Endodermal cell (in vitro differentiated cells): ENCODE results near the gene OTULIN. TPM values are rescaled to one million over a fixed set of nuclear protein-coding genes. Genes with fewer than 3 reads are reported as not detected.

Source experiments
- DNase-seq: peaks from one replicate; pipeline ENCODE4 v3.0.0-alpha.2; 2017
- H3K27ac ChIP-seq: 2 replicates; pipeline ENCODE4 v1.5.1; 2013; ENCODE audit warnings: mild to moderate bottlenecking, low read depth, low read length, moderate library complexity
- H3K27me3 ChIP-seq: 2 replicates; pipeline ENCODE4 v1.6.1; 2013; ENCODE audit warnings: mild to moderate bottlenecking, low read length, moderate library complexity; ENCODE audit not compliant: insufficient read depth, control insufficient read depth, poor library complexity, severe bottlenecking
- H3K36me3 ChIP-seq: 2 replicates; pipeline ENCODE4 v1.7.0; 2013; ENCODE audit warnings: mild to moderate bottlenecking, low read length, moderate library complexity; ENCODE audit not compliant: control insufficient read depth, insufficient read depth
- H3K4me1 ChIP-seq: one replicate; pipeline ENCODE4 v1.7.0; 2013; ENCODE audit warnings: low read length; ENCODE audit not compliant: control insufficient read depth, insufficient read depth
- H3K4me3 ChIP-seq: 2 replicates; pipeline ENCODE4 v1.5.1; 2013; ENCODE audit warnings: mild to moderate bottlenecking, low read length, moderate library complexity
- H3K9ac ChIP-seq: 2 replicates; pipeline ENCODE4 v1.6.1; 2013; ENCODE audit warnings: mild to moderate bottlenecking, low read length, moderate library complexity; ENCODE audit not compliant: poor library complexity, severe bottlenecking; ENCODE audit errors: extremely low read depth
- H3K9me3 ChIP-seq: 2 replicates; pipeline ENCODE4 v1.6.1; 2013; ENCODE audit warnings: mild to moderate bottlenecking, low read length, moderate library complexity; ENCODE audit not compliant: control insufficient read depth
- H3K27ac Mint-ChIP-seq: 2 replicates; pipeline ENCODE4 v1.8.0; 2020; ENCODE audit warnings: mixed read lengths
- H3K27me3 Mint-ChIP-seq: 2 replicates; pipeline ENCODE4 v1.8.0; 2021; ENCODE audit warnings: mild to moderate bottlenecking, mixed read lengths; ENCODE audit not compliant: insufficient read depth
- H3K36me3 Mint-ChIP-seq: 2 replicates; pipeline ENCODE4 v1.8.0; 2020; ENCODE audit warnings: low read depth, mixed read lengths
- H3K4me1 Mint-ChIP-seq: 2 replicates; pipeline ENCODE4 v1.8.0; 2020; ENCODE audit warnings: mixed read lengths
- H3K4me3 Mint-ChIP-seq: 2 replicates; pipeline ENCODE4 v1.8.0; 2020; ENCODE audit warnings: mild to moderate bottlenecking, moderate library complexity, mixed read lengths
- H3K9me3 Mint-ChIP-seq: 2 replicates; pipeline ENCODE4 v1.8.0; 2020; ENCODE audit warnings: mild to moderate bottlenecking, mixed read lengths
- WGBS, 2 experiments: methylation state at CpG; one replicate each; pipeline versions ENCODE4 v1.1.5 to v1.1.7; 2013; ENCODE audit warnings: missing lambda C conversion rate in 2 of 2, mixed read lengths in 1 of 2; ENCODE audit not compliant: insufficient coverage in 1 of 2, insufficient read length in 1 of 2; 5-methylcytosine and 5-hydroxymethylcytosine counted together
- total RNA-seq, 2 donors: library from RNA; stranded (reverse); fragmentation: NEBNext Ultra II Directional in 1 of 2; extraction: Animal tissue kit (Norgen Biotek cat#: 25700) in 1 of 2; gene quantifications; 2 replicates in 1 of 2; 3 replicates in 1 of 2; pipeline ENCODE4 v1.2.1, GENCODE V29; 2021
- TF ChIP-seq, protein P1 (sequence below): fragments of 200-600 bp; sonication (generic); conservative IDR thresholded peaks from 2 replicates; pipeline ENCODE4 v1.5.0; 2021; ENCODE audit warnings: antibody characterized with exemption, mild to moderate bottlenecking

OTULIN gene
- total RNA-seq, 2 donors from 2014 or later, result 36.4 to 43.2 TPM

DNA sequence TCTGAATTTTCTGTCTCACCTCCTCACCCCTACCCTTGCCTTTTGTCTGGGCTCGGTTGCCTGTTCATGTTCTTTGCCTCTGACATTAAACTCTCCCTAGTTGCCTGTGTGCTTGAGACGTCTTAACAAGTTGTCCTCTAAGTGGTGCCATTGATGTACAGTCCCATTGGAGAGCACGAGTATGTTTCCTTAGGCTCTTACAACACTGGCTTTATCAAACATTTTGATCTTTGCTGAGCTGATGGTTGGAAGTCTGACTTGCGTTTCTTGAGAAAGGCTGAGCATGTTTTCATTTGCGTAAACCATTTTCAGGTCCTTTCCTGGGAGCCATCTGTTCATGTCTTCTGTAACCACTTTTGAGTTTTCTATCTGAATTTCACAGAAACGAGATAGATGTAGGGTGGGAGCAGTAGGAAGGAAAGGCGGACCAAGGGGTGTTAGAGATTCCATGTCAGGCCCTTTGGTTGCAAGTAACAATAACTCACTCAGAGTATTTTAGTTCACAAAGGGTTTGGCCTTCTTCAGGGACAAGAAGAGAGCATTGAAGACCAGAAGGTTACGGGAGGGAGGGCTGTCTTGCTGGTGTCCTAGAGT is 35.4 kb downstream of the OTULIN start:
- Histone ChIP-seq H3K4me3 (no peak overlapping the region), H3K27me3 (no peaks in the 10 kb centered on the region), H3K9me3 (no peaks in the 10 kb centered on the region), H3K36me3 (peaks cover 67% of the 10 kb centered on the region), H3K27ac (no peak overlapping the region), H3K4me1 (no peaks in the 10 kb centered on the region), H3K9ac (no peak overlapping the region)
- no peak overlapping the region for H3K4me3 Mint-ChIP-seq
- H3K4me1 Mint-ChIP-seq, result peaks cover 18% of the 10 kb centered on the region
- H3K27ac Mint-ChIP-seq, result no peak overlapping the region
- no peaks in the 10 kb centered on the region for H3K9me3 Mint-ChIP-seq
- peaks cover 54% of the 10 kb centered on the region for H3K36me3 Mint-ChIP-seq
- 93 to 96% methylated on average over 6 to 8 of the region's 8 CpGs for WGBS, 2 experiments
- TF ChIP-seq, protein P1, sequence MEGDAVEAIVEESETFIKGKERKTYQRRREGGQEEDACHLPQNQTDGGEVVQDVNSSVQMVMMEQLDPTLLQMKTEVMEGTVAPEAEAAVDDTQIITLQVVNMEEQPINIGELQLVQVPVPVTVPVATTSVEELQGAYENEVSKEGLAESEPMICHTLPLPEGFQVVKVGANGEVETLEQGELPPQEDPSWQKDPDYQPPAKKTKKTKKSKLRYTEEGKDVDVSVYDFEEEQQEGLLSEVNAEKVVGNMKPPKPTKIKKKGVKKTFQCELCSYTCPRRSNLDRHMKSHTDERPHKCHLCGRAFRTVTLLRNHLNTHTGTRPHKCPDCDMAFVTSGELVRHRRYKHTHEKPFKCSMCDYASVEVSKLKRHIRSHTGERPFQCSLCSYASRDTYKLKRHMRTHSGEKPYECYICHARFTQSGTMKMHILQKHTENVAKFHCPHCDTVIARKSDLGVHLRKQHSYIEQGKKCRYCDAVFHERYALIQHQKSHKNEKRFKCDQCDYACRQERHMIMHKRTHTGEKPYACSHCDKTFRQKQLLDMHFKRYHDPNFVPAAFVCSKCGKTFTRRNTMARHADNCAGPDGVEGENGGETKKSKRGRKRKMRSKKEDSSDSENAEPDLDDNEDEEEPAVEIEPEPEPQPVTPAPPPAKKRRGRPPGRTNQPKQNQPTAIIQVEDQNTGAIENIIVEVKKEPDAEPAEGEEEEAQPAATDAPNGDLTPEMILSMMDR, result no peak
- no peaks in the 10 kb centered on the region for H3K27me3 Mint-ChIP-seq
- no peak for DNase-seq

DNA sequence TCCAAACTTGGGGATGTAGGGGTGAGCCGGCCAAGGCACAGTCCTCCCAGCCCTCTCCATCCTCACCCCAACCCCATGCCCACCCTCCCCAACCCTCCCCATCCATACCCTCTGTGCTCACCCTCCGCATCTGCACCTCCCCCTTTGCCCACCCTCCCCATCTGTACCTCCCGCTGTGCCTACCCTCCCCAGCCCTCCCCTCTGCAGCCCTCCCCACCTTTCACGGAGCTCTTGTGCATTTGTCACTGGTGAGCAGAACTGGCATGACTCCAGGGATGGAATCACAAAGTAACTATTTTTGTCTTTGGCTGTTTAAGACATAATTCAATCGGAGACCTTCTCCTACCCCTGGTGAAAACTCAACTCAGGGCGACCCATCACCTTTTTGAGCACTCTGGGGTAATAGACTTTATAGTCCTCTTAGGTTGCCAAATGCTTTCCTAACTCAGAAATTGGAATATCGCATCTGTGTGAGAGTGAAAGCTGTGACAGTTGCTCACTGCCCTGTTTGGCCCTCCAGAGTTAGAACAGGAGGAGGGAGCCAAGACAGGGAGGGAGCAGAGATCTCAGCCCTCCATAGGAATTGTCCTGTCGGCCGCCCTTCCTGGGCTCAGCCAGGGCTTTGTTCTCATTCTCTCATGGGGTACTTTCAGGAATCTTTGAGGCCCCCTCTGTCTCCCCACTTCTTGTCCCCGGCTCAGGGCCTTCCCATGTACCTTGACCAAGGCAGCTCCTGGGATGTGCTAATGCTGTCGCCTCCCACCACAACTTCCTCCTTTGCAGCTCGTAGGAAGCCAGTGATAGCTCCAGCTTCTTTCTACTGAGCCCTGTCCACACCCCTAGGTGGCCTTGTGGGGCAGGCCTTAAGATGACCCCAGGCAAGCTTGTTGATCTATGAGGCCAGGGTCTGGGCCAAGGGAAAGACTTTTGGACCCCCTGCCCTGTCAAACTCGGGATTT is 36.2 kb downstream of the OTULIN start:
- TF ChIP-seq, protein P1, result no peak
- WGBS, 2 experiments, result 86 to 99% methylated on average over 9 to 13 of the region's 13 CpGs
- no peaks in the 10 kb centered on the region for H3K4me1 ChIP-seq
- no peak for DNase-seq
- peaks cover 69% of the 10 kb centered on the region for H3K36me3 ChIP-seq
- H3K27me3 ChIP-seq, result no peaks in the 10 kb centered on the region
- Mint-ChIP-seq H3K36me3 (peaks cover 58% of the 10 kb centered on the region), H3K4me3 (no peak overlapping the region), H3K27me3 (no peaks in the 10 kb centered on the region), H3K4me1 (peaks cover 10% of the 10 kb centered on the region), H3K27ac (no peak overlapping the region), H3K9me3 (no peaks in the 10 kb centered on the region)
- no peaks in the 10 kb centered on the region for H3K9me3 ChIP-seq
- no peak overlapping the region for H3K27ac ChIP-seq
- no peak overlapping the region for H3K4me3 ChIP-seq
- H3K9ac ChIP-seq, result no peak overlapping the region

- Mint-ChIP-seq H3K4me1 (peaks cover 2% of the 10 kb centered on the region), H3K9me3 (no peaks in the 10 kb centered on the region), H3K36me3 (peaks cover 55% of the 10 kb centered on the region), H3K4me3 (no peak overlapping the region), H3K27me3 (no peaks in the 10 kb centered on the region), H3K27ac (no peak overlapping the region)
- H3K27me3 ChIP-seq, result no peaks in the 10 kb centered on the region
- H3K4me3 ChIP-seq, result no peak overlapping the region
- TF ChIP-seq, protein P1, result no peak
- H3K36me3 ChIP-seq, result peaks cover 69% of the 10 kb centered on the region
- WGBS, 2 experiments, result 93% methylated on average over 8 to 10 of the region's 10 CpGs
- no peaks in the 10 kb centered on the region for H3K9me3 ChIP-seq
- no peak overlapping the region for H3K27ac ChIP-seq
- no peak for DNase-seq
- H3K9ac ChIP-seq, result no peak overlapping the region
- H3K4me1 ChIP-seq, result no peaks in the 10 kb centered on the region
Observed at GRCh38 chr5:14701556-14701955, 37.0 kb downstream of the OTULIN start.
